Measurements from ENCODE around the gene MCEE. TPM values are rescaled to one million over a fixed set of nuclear protein-coding genes. Genes with fewer than 3 reads are reported as not detected.
A peak's percentile ranks its signal among the peaks of the same experiment; 100 is the strongest.
"Not testable (repeated sequence)": the region's sequence is repeated elsewhere in the genome, so short reads cannot be mapped to it uniquely, and the experiment has no call there.

MCEE gene
- total and polyA plus RNA-seq, 2 experiments from 2014 or later: 16.5 to 33.3 TPM

- in situ Hi-C loops (cut with MboI): no loop called here
- H3K9me3 ChIP-seq (ENCODE audit: low read depth): no peaks in the 10 kb centered on the region
- TF ChIP-seq EZH2 (IDR thresholded peaks at IDR 0.05; ENCODE audit: insufficient read depth, poor library complexity, severe bottlenecking): no peak
- no peak for TF ChIP-seq EZH2phosphoT487 (IDR thresholded peaks at IDR 0.05; ENCODE audit: insufficient read depth, low read depth)
- H4K20me1 ChIP-seq (ENCODE audit: insufficient read depth): no peaks in the 10 kb centered on the region
- H3K79me2 ChIP-seq (ENCODE audit: insufficient read depth): no peaks in the 10 kb centered on the region
- peaks cover 6% of the 10 kb centered on the region for H3K4me1 ChIP-seq (ENCODE audit: insufficient read depth)
- H3K27ac ChIP-seq: no peak overlapping the region
- no peak overlapping the region for H3K4me2 ChIP-seq (ENCODE audit: unreplicated experiment)
- peaks cover 19% of the 10 kb centered on the region for H3F3A ChIP-seq (ENCODE audit: insufficient read depth)
- DNase-seq: no peak
- no peaks in the 10 kb centered on the region for H3K9me2 ChIP-seq (ENCODE audit: insufficient read depth)
- H3K36me3 ChIP-seq (ENCODE audit: low read depth): 0 out of 2 replicates have a peak, but pooled peaks cover 5% of the 10 kb centered on the region
- H3K9ac ChIP-seq: no peak overlapping the region
- H2AFZ ChIP-seq: no peak overlapping the region
- WGBS, 2 experiments (ENCODE audit: low coverage in 1 of 2, low lambda C conversion rate in 2 of 2, missing lambda C conversion rate in 2 of 2): 71 to 77% methylated on average over 5 of the region's 5 CpGs
- no peaks in the 10 kb centered on the region for H3K27me3 ChIP-seq (replicated peaks; ENCODE audit: insufficient read depth)
- no peak overlapping the region for H3K4me3 ChIP-seq
These were observed 26.2 kb downstream of the MCEE start for GRCh38 chr2:71103809-71104208.

GRCh38 chr2:71102981-71103681, 26.9 kb downstream of the MCEE start:
- peaks cover 6% of the 10 kb centered on the region for H3K4me1 ChIP-seq (ENCODE audit: insufficient read depth)
- no peak overlapping the region for H3K4me2 ChIP-seq (ENCODE audit: unreplicated experiment)
- H3K9me3 ChIP-seq (ENCODE audit: low read depth): no peaks in the 10 kb centered on the region
- no peaks in the 10 kb centered on the region for H3K9me2 ChIP-seq (ENCODE audit: insufficient read depth)
- DNase-seq: no peak
- no peak overlapping the region for H3K27ac ChIP-seq
- no peaks in the 10 kb centered on the region for H3K27me3 ChIP-seq (replicated peaks; ENCODE audit: insufficient read depth)
- peaks cover 15% of the 10 kb centered on the region; the same call in 1 of the 2 replicates for H3F3A ChIP-seq (ENCODE audit: insufficient read depth)
- H3K79me2 ChIP-seq (ENCODE audit: insufficient read depth): no peaks in the 10 kb centered on the region
- TF ChIP-seq EZH2phosphoT487 (IDR thresholded peaks at IDR 0.05; ENCODE audit: insufficient read depth, low read depth) (no peak), EZH2 (IDR thresholded peaks at IDR 0.05; ENCODE audit: insufficient read depth, poor library complexity, severe bottlenecking) (no peak)
- in situ Hi-C loops (cut with MboI): no loop called here
- no peak overlapping the region for H3K9ac ChIP-seq
- WGBS, 2 experiments (ENCODE audit: low coverage in 1 of 2, low lambda C conversion rate in 2 of 2, missing lambda C conversion rate in 2 of 2): 39 to 40% methylated on average over 6 of the region's 6 CpGs
- no peak overlapping the region for H3K4me3 ChIP-seq
- H2AFZ ChIP-seq: no peak overlapping the region
- H3K36me3 ChIP-seq (ENCODE audit: low read depth): 0 out of 2 replicates have a peak, but pooled peaks cover 3% of the 10 kb centered on the region
- H4K20me1 ChIP-seq (ENCODE audit: insufficient read depth): no peaks in the 10 kb centered on the region

GRCh38 chr2:71101656-71102055, 28.4 kb downstream of the MCEE start:
- H3K36me3 ChIP-seq (ENCODE audit: low read depth): no peaks in the 10 kb centered on the region
- no peak overlapping the region for H3K4me3 ChIP-seq
- H4K20me1 ChIP-seq (ENCODE audit: insufficient read depth): no peaks in the 10 kb centered on the region
- DNase-seq: peak; percentile 65
- peaks cover 11% of the 10 kb centered on the region; the same call in 1 of the 2 replicates for H3F3A ChIP-seq (ENCODE audit: insufficient read depth)
- no peak overlapping the region for H3K9ac ChIP-seq
- 23 to 31% methylated on average over 2 of the region's 2 CpGs for WGBS, 2 experiments (ENCODE audit: low coverage in 1 of 2, low lambda C conversion rate in 2 of 2, missing lambda C conversion rate in 2 of 2)
- TF ChIP-seq EZH2 (IDR thresholded peaks at IDR 0.05; ENCODE audit: insufficient read depth, poor library complexity, severe bottlenecking) (no peak), EZH2phosphoT487 (IDR thresholded peaks at IDR 0.05; ENCODE audit: insufficient read depth, low read depth) (no peak)
- peak overlapping the region; percentile 19; the same call in 1 of the 2 replicates for H3K27ac ChIP-seq
- no peak overlapping the region for H3K4me2 ChIP-seq (ENCODE audit: unreplicated experiment)
- H3K27me3 ChIP-seq (replicated peaks; ENCODE audit: insufficient read depth): no peaks in the 10 kb centered on the region
- no peaks in the 10 kb centered on the region for H3K9me2 ChIP-seq (ENCODE audit: insufficient read depth)
- in situ Hi-C loops (cut with MboI): no loop called here
- no peaks in the 10 kb centered on the region for H3K79me2 ChIP-seq (ENCODE audit: insufficient read depth)
- peaks cover 6% of the 10 kb centered on the region for H3K4me1 ChIP-seq (ENCODE audit: insufficient read depth)
- H3K9me3 ChIP-seq (ENCODE audit: low read depth): no peaks in the 10 kb centered on the region
- H2AFZ ChIP-seq: peak overlapping the region; percentile 7; the same call in 1 of the 2 replicates

- Histone ChIP-seq H3K27ac (no peak overlapping the region), H4K20me1 (ENCODE audit: insufficient read depth) (no peaks in the 10 kb centered on the region), H3K4me2 (ENCODE audit: unreplicated experiment) (no peak overlapping the region), H3K9me3 (ENCODE audit: low read depth) (no peaks in the 10 kb centered on the region), H3K36me3 (ENCODE audit: low read depth) (no peaks in the 10 kb centered on the region), H3K9ac (no peak overlapping the region), H2AFZ (peak overlapping the region; percentile 66), H3K4me1 (ENCODE audit: insufficient read depth) (peaks cover 6% of the 10 kb centered on the region), H3K79me2 (ENCODE audit: insufficient read depth) (no peaks in the 10 kb centered on the region), H3K4me3 (no peak overlapping the region), H3K27me3 (replicated peaks; ENCODE audit: insufficient read depth) (no peaks in the 10 kb centered on the region), H3K9me2 (ENCODE audit: insufficient read depth) (no peaks in the 10 kb centered on the region), H3F3A (ENCODE audit: insufficient read depth) (peaks cover 11% of the 10 kb centered on the region; the same call in 1 of the 2 replicates)
- peak; percentile 76 for DNase-seq
- 1 to 3% methylated on average over 3 of the region's 3 CpGs for WGBS, 2 experiments (ENCODE audit: low coverage in 1 of 2, low lambda C conversion rate in 2 of 2, missing lambda C conversion rate in 2 of 2)
- no peak for TF ChIP-seq EZH2 (IDR thresholded peaks at IDR 0.05; ENCODE audit: insufficient read depth, poor library complexity, severe bottlenecking)
- TF ChIP-seq EZH2phosphoT487 (IDR thresholded peaks at IDR 0.05; ENCODE audit: insufficient read depth, low read depth): no peak
- in situ Hi-C loops (cut with MboI): no loop called here
These were observed 29.6 kb downstream of the MCEE start for GRCh38 chr2:71100195-71100964.

- not testable (repeated sequence) for H3K36me3 ChIP-seq (ENCODE audit: low read depth); H3K79me2 ChIP-seq (ENCODE audit: insufficient read depth)
- 79 to 81% methylated on average over 33 of the region's 33 CpGs for WGBS, 2 experiments (ENCODE audit: low coverage in 1 of 2, low lambda C conversion rate in 2 of 2, missing lambda C conversion rate in 2 of 2)
These were observed 37.4 kb downstream of the MCEE start for GRCh38 chr2:71092491-71093260.

GRCh38 chr2:71091808-71092207, 38.2 kb downstream of the MCEE start:
- H3K36me3 ChIP-seq (ENCODE audit: low read depth); H3F3A ChIP-seq (ENCODE audit: insufficient read depth); H2AFZ ChIP-seq; H3K9ac ChIP-seq; H3K9me3 ChIP-seq (ENCODE audit: low read depth); DNase-seq; H3K27ac ChIP-seq; H3K27me3 ChIP-seq (replicated peaks; ENCODE audit: insufficient read depth); H3K4me3 ChIP-seq; H3K79me2 ChIP-seq (ENCODE audit: insufficient read depth); H3K4me1 ChIP-seq (ENCODE audit: insufficient read depth); in situ Hi-C loops (cut with MboI); H3K4me2 ChIP-seq (ENCODE audit: unreplicated experiment); H3K9me2 ChIP-seq (ENCODE audit: insufficient read depth); H4K20me1 ChIP-seq (ENCODE audit: insufficient read depth): not testable (repeated sequence)
- 73 to 74% methylated on average over 9 of the region's 9 CpGs for WGBS, 2 experiments (ENCODE audit: low coverage in 1 of 2, low lambda C conversion rate in 2 of 2, missing lambda C conversion rate in 2 of 2)

More at GRCh38 chr2:71092491-71093260, 37.4 kb downstream of the MCEE start:
- H2AFZ ChIP-seq; in situ Hi-C loops (cut with MboI); H3K9me3 ChIP-seq (ENCODE audit: low read depth); H3K4me3 ChIP-seq; H3K4me1 ChIP-seq (ENCODE audit: insufficient read depth); H3K27me3 ChIP-seq (replicated peaks; ENCODE audit: insufficient read depth); DNase-seq; H4K20me1 ChIP-seq (ENCODE audit: insufficient read depth); H3K27ac ChIP-seq; H3K4me2 ChIP-seq (ENCODE audit: unreplicated experiment); H3K9me2 ChIP-seq (ENCODE audit: insufficient read depth); H3K9ac ChIP-seq; H3F3A ChIP-seq (ENCODE audit: insufficient read depth): not testable (repeated sequence)
